ENCODE measurements around the gene TUSC2.
"Not testable (repeated sequence)": the region's sequence is repeated elsewhere in the genome, so short reads cannot be mapped to it uniquely, and the experiment has no call there.

The TUSC2 gene

GRCh38 chr3:50293079-50293801, 34.8 kb downstream of the TUSC2 start:
- no peak for DNase-seq

GRCh38 chr3:50292159-50293078, 35.6 kb downstream of the TUSC2 start, which contains the start of gene IFRD2:
Gene IFRD2, minus strand, starts transcription at chr3:50292429. Its CDS starts 155 bp downstream, at chr3:50292274.
- peak; percentile 96 for DNase-seq

DNA sequence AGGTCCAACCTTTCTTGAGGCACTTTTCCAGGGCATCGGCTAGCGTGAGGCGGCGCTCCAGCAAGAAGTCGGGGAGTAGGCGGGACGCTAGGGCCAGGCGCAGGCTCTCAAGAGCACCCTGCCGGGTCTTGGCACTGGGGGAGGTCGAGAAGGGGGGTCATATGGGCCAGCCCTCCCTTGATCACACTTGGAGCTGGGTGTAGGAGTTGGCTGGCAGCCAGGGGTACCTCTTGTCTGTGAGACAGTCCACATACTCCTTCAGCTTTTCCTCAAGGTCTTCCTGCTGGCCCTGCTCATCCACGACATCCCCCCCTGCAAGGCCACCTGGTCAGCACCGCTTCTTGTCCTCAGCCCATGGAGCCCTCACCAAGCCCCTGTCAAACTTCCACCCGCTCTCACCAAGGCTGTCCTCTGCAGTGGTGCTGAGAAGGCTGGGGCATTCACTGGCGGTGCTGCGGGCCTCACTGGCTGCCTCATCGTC, 37.8 kb downstream of the TUSC2 start:
- no peak for DNase-seq

- DNase-seq, result no peak
Observed at GRCh38 chr3:50289130-50289529, 38.9 kb downstream of the TUSC2 start.

DNA sequence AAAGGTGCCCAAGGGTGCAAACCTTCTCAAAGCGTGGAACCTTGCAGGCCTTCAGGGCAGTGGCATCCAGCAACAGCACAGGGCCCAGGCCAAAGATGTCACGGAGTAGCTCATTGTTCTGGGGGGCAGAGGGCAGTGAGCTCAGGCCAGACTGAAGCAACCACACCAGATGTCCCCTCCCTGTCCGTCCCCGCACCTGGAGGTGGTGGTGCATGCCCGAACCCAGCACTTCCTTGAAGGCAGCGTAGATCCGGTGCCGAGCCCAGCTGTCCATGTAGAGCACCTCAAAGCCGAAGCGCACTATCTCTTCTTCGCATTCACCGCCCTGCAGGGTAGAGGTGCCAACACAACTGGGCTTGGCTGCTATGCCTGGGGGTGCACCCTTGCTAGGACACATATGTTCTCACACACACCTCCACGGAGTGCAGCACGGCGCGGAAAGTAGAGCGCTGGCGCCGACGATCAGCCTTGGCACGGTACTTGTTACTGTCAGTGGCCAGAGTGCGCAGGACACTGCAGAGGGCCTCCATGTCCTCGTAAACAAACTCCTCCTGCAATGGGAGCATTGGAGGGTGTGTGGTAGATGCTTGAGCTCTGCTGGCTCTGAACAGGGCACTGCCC, 39.5 kb downstream of the TUSC2 start:
- no peak for DNase-seq

DNA sequence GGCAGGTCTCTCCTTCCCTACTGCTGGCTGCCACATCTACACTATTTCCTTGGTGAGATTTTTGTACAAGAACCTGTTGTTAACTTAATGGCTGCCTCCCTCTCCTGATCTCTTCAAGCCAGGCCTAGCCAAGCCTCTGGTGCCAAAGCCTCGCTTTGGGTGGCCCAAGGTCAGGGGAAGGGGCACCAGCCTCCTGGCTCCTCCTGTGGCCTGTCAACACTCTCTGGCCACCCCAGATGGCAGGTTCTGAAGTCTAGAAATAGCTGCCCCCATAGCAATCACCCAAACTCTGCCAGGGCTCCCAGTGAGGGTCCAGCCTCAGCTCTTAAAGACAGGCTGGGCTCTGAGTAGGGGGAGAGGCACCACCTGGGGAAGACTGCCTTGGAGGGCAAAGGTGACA, 40.8 kb downstream of the TUSC2 start:
- DNase-seq, result no peak

- no peak for DNase-seq
Observed at GRCh38 chr3:50286322-50287227, 41.4 kb downstream of the TUSC2 start.

GRCh38 chr3:50284121-50284520, 43.9 kb downstream of the TUSC2 start:
- not testable (repeated sequence) for DNase-seq

DNA sequence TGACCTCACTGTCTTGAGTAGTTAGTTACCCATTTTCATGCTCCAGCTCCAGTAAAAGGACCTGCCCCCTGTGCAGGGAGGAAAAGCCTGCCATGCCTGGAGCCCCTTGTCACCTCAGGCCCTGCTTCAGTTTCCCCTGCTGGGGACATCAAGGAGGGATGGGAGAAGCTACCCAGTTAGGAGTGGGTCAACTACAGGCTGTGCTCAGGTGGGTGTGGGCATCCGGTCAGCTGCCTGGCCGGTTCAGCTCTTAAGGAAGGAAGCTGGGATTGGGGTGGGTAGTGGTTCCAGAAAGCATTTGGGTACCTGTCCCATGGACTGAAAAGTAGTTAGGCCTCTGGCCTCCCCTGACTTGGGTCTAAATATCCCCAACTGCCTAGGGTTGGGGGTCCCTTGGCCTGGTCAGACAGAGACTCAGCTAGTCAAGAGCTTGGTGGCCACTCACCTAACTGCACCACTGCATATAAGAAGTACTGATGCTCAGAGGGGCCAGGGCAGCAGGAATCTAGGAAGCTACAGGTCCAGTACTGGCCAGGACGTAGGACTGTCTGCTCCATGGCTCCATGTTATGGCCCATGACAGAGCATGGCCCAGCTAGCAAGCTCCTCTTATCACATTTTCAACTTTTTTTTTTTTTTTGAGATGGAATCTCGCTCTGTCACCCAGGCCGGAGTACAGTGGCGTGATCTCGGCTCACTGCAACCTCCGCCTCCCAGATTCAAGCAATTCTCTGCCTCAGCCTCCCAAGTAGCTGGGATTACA, 48.6 kb downstream of the TUSC2 start:
- DNase-seq, result no peak

GRCh38 chr3:50278880-50279224, 49.2 kb downstream of the TUSC2 start, which contains the start of gene LSMEM2:
Gene LSMEM2, plus strand, starts transcription at chr3:50279087. Its CDS starts 27 bp downstream, at chr3:50279114.
- no peak for DNase-seq

GRCh38 chr3:50278123-50278879, 49.7 kb downstream of the TUSC2 start:
- DNase-seq, result no peak

GRCh38 chr3:50276762-50277101, 51.3 kb downstream of the TUSC2 start:
- no peak for DNase-seq

GRCh38 chr3:50275996-50276761, 51.8 kb downstream of the TUSC2 start:
- DNase-seq, result no peak

DNA sequence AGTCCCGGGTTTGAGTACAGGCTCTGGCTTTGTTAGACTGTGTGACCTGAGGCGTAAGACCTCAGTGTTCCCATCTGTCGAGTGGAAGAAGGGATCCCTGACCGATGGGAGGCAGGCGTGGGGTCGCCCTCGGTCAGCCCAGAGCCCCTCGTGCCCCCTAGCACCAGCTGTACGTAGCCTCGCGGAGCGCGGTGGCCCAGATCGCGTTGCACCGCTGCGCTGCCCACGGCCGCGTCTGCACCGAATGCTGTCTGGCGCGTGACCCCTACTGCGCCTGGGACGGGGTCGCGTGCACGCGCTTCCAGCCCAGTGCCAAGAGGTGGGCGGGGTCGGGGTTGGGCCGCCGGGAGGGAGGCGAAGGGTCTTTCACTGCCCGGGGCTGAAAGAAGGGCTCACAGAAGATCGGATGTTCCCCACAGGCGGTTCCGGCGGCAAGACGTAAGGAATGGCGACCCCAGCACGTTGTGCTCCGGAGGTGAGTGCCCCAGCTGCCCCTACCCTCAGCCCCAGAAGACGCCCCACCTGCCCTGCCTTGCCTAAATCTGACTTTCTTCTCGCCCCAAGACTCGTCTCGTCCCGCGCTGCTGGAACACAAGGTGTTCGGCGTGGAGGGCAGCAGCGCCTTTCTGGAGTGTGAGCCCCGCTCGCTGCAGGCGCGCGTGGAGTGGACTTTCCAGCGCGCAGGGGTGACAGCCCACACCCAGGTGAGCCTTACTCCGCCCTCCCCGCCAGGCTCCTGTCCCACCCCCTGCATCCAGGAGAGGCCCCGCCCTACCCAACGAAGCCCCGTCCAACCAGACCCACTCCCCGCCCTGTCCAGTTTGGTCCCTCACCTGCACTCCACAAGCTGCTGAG, 52.7 kb downstream of the TUSC2 start:
- no peak for DNase-seq
